Measurements from ENCODE around the gene ADAMTS15. TPM values are rescaled to one million over a fixed set of nuclear protein-coding genes. Genes with fewer than 3 reads are reported as not detected.

ADAMTS15 gene
- total and polyA plus RNA-seq, 12 donors = 0.68 to 3.7 (median 2.2) TPM

DNA sequence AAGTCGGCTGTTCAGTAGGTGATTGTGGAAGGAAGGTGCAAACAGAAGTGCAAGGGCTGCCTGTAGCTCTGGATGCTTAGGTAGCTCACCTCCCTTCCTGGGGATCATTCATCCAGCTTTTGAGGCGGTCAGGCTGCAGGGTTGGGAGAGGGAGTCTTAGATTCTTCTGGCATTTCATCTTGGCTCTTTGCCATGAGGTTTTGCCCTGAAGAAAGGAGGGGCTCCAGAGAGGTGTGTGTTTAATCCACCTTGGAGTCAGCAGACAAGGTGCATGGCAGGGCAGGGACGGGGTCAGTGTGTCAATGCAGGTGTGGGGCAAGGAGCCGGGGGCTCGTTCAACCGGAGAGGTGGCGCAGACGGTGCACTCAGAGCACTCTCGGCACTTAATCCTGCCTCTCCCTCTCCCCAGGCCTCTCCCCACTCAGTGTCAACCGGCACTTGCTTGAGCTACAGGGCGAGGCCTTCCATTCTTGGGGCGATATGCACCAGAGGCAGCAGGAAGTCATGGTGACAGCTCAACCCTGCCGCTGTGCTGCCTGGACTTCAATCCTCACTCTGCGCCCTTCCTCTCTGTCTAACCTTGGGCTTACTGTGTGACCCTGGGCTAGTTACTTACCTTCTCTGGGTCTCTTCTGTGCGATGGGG is 7.2 kb downstream of the ADAMTS15 start:
- Histone ChIP-seq H3K4me1 (replicated peaks in 1 of 2) (no peaks in the 10 kb centered on the region), H3K27me3 (no peaks in the 10 kb centered on the region), H3K9me3 (replicated peaks in 1 of 3) (no peaks in the 10 kb centered on the region), H3K36me3 (replicated peaks in 1 of 2) (no peaks in the 10 kb centered on the region), H3K4me3 (no peak overlapping the region), H3K27ac (peak overlapping the region in 1 of 5 donors; percentile 22)
- no peak for DNase-seq
- no peak for TF ChIP-seq POLR2A (IDR thresholded peaks at IDR 0.05)
- TF ChIP-seq, protein P1, sequence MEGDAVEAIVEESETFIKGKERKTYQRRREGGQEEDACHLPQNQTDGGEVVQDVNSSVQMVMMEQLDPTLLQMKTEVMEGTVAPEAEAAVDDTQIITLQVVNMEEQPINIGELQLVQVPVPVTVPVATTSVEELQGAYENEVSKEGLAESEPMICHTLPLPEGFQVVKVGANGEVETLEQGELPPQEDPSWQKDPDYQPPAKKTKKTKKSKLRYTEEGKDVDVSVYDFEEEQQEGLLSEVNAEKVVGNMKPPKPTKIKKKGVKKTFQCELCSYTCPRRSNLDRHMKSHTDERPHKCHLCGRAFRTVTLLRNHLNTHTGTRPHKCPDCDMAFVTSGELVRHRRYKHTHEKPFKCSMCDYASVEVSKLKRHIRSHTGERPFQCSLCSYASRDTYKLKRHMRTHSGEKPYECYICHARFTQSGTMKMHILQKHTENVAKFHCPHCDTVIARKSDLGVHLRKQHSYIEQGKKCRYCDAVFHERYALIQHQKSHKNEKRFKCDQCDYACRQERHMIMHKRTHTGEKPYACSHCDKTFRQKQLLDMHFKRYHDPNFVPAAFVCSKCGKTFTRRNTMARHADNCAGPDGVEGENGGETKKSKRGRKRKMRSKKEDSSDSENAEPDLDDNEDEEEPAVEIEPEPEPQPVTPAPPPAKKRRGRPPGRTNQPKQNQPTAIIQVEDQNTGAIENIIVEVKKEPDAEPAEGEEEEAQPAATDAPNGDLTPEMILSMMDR (IDR thresholded peaks at IDR 0.05) = no peak
- WGBS, 4 donors = 79 to 85% (median 82%) methylated on average over 14 to 15 of the region's 15 CpGs
- intact Hi-C loops (cut with DNase I) = no loop called here

DNA sequence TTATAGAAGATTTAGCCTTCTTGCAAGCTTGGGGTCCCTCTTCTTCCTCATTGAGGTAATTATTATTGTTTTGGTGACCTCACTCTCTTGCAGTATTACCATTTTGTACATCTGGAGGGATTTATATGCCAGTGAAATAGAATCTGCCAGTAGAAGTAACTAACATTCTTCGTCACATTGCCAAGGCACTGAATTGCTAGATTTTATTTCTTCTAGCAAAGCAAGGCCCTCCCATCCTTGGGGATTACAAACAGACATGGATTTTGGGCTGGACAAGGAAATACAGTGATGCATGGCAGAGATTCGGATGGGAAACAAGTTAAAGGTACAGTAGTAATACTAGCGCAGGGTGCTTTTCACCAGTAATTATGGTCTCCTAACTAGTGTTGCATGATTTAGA is 7.8 kb downstream of the ADAMTS15 start:
- TF ChIP-seq, protein P1 (IDR thresholded peaks at IDR 0.05) = no peak
- TF ChIP-seq POLR2A (IDR thresholded peaks at IDR 0.05) = no peak
- Histone ChIP-seq H3K36me3 (replicated peaks in 1 of 2) (no peaks in the 10 kb centered on the region), H3K4me1 (replicated peaks in 1 of 2) (no peaks in the 10 kb centered on the region), H3K27me3 (no peaks in the 10 kb centered on the region), H3K4me3 (no peak overlapping the region), H3K9me3 (replicated peaks in 1 of 3) (no peaks in the 10 kb centered on the region), H3K27ac (no peak overlapping the region)
- intact Hi-C loops (cut with DNase I) = no loop called here
- DNase-seq = no peak
- 77 to 92% (median 86%) methylated on average over 3 of the region's 3 CpGs for WGBS, 4 donors

DNA sequence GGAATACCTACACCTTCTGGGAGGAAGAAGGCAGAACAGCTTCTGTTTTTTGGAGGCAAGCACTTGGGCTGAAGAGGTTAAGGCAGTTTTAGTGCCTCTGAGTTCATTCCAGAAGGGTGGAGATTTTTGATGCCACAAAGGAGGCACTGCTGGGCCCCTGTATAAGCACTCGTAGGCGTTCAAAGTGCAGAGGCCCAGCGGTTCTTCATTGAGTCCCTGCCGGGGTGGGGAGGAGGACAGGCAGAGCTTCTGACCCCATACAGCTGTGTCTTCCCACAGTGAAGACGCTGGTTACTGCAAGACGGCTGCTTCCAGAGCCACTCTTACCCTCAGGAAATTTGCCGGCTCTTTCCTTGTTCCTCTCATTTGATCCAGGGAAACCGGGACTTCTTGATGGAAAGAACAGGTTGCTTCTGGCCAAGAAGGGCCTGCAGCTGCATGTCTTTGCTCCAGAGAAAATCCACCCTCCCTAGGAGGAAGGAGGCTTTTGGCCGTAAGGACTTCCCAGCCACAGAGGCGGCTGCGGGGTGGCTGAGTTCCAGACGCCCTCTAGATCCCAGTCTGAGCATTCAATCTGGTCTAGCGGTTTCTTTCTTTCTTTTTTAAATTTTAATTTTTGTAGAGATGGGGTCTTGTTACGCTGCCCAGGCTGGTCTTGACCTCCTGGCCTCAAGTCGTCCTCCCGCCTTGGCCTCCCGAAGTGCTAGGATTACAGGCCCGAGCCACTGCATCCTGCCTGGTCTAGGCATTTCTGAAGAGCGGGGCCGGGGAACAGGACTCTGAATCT is 9.4 kb downstream of the ADAMTS15 start:
- DNase-seq = no peak

DNA sequence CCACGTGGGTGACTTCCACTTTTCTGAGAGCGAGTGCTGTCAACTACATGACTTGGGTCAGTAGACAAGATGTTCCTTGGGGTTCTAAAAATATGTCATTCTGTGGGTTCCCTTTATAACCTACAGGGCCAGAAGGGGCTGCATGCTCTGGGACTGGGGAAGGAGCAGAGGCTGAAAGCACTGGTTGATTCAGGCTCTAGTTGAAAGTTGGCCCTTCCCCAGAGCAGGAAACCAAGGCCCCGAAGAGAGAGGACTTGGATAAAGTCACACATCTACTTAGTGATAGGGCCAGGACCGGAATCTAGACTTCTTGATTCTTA is 9.9 kb downstream of the ADAMTS15 start:
- Histone ChIP-seq H3K4me1 (replicated peaks in 1 of 2) (no peaks in the 10 kb centered on the region), H3K9me3 (replicated peaks in 1 of 3) (no peaks in the 10 kb centered on the region), H3K27me3 (no peaks in the 10 kb centered on the region), H3K4me3 (no peak overlapping the region), H3K36me3 (replicated peaks in 1 of 2) (peaks cover 0 to 8% of the 10 kb centered on the region in 2 donors), H3K27ac (peak overlapping the region in 1 of 5 donors; percentile 52)
- intact Hi-C loops (cut with DNase I) = no loop called here
- no peak for DNase-seq
- TF ChIP-seq POLR2A (IDR thresholded peaks at IDR 0.05) = no peak
- TF ChIP-seq, protein P1 (IDR thresholded peaks at IDR 0.05) = no peak
- 65 to 88% (median 71%) methylated on average over 4 of the region's 4 CpGs for WGBS, 4 donors

More for the DNA sequence above, 9.4 kb downstream of the ADAMTS15 start:
- no peaks in the 10 kb centered on the region for H3K4me1 ChIP-seq (replicated peaks in 1 of 2)
- no peaks in the 10 kb centered on the region for H3K27me3 ChIP-seq
- H3K36me3 ChIP-seq (replicated peaks in 1 of 2) = peaks cover 0 to 5% of the 10 kb centered on the region in 2 donors
- 62 to 84% (median 73%) methylated on average over 17 to 20 of the region's 20 CpGs for WGBS, 4 donors
- TF ChIP-seq, protein P1 (IDR thresholded peaks at IDR 0.05) = no peak
- no peak for TF ChIP-seq POLR2A (IDR thresholded peaks at IDR 0.05)
- no peak overlapping the region for H3K4me3 ChIP-seq
- intact Hi-C loops (cut with DNase I) = no loop called here
- H3K9me3 ChIP-seq (replicated peaks in 1 of 3) = no peaks in the 10 kb centered on the region
- H3K27ac ChIP-seq = peak overlapping the region in 1 of 5 donors; percentile 52
